Panc1 (cell line): ENCODE measurements around the gene HDHD3.

Experiments used
- POLR2AphosphoS5 ChIP-seq: IDR thresholded peaks from 2 replicates; pipeline ENCODE4 v1.6.1; 2012; ENCODE audit warnings: mild to moderate bottlenecking, low read depth, low read length, moderate library complexity
- TF ChIP-seq, protein P1 (sequence below): fragments of 450-650 bp; IDR thresholded peaks from 2 replicates; pipeline ENCODE4 v1.5.1; 2017; ENCODE audit warnings: mild to moderate bottlenecking
- TF ChIP-seq, protein P2 (sequence below), 2 experiments: IDR thresholded peaks; 2 replicates each; pipeline ENCODE4 v1.6.1; 2011 to 2012; ENCODE audit warnings: low read depth in 2 of 2, control low read depth in 1 of 2, low read length in 1 of 2, mild to moderate bottlenecking in 1 of 2, moderate library complexity in 1 of 2; ENCODE audit not compliant: insufficient read depth in 1 of 2

DNA sequence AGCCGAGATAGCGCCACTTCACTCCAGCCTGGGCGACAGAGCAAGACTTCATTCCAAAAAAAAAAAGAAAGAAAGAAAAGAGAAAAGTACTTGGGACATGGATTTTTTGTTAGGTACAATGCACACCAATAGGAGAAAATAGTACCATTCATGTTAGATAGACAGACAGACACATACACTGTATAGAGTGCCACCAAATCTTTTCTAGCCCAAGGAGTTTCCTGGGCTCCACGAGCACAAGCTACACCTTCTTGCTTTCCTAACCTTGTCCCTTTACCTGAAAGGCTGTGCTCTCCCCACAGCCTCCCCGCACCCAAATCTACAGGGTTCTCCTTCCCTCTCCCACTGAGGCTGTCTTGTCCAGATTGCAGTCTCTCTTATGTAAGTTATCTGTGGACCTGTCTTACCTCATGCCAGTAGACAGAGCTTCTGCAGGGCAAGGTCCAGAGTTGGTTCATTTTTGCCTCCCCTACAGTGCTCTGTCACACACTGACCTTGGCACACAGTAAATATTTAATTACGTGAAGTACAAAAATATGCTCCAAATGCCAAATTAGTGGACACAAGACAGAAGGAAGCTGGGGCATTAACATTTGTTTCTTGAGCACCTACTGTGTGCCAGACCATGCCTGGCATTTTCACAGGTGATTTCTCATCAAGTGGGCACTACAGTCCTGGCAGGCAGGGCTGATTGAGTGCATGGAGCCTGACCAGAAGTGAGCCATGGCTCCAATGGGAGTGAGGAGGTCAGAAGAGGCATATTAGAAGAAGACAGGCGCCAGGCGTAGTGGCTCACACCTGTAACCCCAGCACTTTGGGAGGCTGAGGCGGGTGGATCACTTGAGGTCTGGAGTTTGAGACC lies 18.4 kb upstream of the HDHD3 start:
- TF ChIP-seq POLR2AphosphoS5 = no peak
- TF ChIP-seq, protein P1, sequence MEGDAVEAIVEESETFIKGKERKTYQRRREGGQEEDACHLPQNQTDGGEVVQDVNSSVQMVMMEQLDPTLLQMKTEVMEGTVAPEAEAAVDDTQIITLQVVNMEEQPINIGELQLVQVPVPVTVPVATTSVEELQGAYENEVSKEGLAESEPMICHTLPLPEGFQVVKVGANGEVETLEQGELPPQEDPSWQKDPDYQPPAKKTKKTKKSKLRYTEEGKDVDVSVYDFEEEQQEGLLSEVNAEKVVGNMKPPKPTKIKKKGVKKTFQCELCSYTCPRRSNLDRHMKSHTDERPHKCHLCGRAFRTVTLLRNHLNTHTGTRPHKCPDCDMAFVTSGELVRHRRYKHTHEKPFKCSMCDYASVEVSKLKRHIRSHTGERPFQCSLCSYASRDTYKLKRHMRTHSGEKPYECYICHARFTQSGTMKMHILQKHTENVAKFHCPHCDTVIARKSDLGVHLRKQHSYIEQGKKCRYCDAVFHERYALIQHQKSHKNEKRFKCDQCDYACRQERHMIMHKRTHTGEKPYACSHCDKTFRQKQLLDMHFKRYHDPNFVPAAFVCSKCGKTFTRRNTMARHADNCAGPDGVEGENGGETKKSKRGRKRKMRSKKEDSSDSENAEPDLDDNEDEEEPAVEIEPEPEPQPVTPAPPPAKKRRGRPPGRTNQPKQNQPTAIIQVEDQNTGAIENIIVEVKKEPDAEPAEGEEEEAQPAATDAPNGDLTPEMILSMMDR = no peak
- TF ChIP-seq, protein P2, sequence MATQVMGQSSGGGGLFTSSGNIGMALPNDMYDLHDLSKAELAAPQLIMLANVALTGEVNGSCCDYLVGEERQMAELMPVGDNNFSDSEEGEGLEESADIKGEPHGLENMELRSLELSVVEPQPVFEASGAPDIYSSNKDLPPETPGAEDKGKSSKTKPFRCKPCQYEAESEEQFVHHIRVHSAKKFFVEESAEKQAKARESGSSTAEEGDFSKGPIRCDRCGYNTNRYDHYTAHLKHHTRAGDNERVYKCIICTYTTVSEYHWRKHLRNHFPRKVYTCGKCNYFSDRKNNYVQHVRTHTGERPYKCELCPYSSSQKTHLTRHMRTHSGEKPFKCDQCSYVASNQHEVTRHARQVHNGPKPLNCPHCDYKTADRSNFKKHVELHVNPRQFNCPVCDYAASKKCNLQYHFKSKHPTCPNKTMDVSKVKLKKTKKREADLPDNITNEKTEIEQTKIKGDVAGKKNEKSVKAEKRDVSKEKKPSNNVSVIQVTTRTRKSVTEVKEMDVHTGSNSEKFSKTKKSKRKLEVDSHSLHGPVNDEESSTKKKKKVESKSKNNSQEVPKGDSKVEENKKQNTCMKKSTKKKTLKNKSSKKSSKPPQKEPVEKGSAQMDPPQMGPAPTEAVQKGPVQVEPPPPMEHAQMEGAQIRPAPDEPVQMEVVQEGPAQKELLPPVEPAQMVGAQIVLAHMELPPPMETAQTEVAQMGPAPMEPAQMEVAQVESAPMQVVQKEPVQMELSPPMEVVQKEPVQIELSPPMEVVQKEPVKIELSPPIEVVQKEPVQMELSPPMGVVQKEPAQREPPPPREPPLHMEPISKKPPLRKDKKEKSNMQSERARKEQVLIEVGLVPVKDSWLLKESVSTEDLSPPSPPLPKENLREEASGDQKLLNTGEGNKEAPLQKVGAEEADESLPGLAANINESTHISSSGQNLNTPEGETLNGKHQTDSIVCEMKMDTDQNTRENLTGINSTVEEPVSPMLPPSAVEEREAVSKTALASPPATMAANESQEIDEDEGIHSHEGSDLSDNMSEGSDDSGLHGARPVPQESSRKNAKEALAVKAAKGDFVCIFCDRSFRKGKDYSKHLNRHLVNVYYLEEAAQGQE (IDR thresholded peaks at IDR 0.05; ENCODE audit: insufficient read depth in 1 of 2, low read depth in 2 of 2, low read length in 1 of 2) = no peak
